Measurements from ENCODE around the gene CYP39A1. TPM values are rescaled to one million over a fixed set of nuclear protein-coding genes. Genes with fewer than 3 reads are reported as not detected.

CYP39A1 gene
- total RNA-seq, 1 donor from 2014 or later: 2.9 TPM

- FAIRE-seq: no peak
- no peak for DNase-seq (ENCODE audit: low spot score in 2 of 2)
Measured at GRCh38 chr6:46605091-46605797, 47.4 kb downstream of the CYP39A1 start.

- FAIRE-seq (no peak), DNase-seq (ENCODE audit: low spot score in 2 of 2) (no peak)
Measured at GRCh38 chr6:46598215-46598614, 54.4 kb downstream of the CYP39A1 start.

- FAIRE-seq (no peak), DNase-seq (ENCODE audit: low spot score in 2 of 2) (no peak)
Measured at GRCh38 chr6:46592740-46593139, 59.9 kb downstream of the CYP39A1 start.

GRCh38 chr6:46592046-46592445, 60.6 kb downstream of the CYP39A1 start:
- FAIRE-seq (no peak), DNase-seq (ENCODE audit: low spot score in 2 of 2) (no peak)

- no peak for DNase-seq (ENCODE audit: low spot score in 2 of 2)
- FAIRE-seq: no peak
Measured at GRCh38 chr6:46590765-46591164, 61.9 kb downstream of the CYP39A1 start.

GRCh38 chr6:46586906-46587305, 65.7 kb downstream of the CYP39A1 start:
- DNase-seq (ENCODE audit: low spot score in 2 of 2) (no peak), FAIRE-seq (no peak)

- no peak for DNase-seq (ENCODE audit: low spot score in 2 of 2)
- no peak for FAIRE-seq
Measured at GRCh38 chr6:46584586-46584985, 68.0 kb downstream of the CYP39A1 start.

GRCh38 chr6:46583721-46584120, 68.9 kb downstream of the CYP39A1 start:
- FAIRE-seq: no peak

GRCh38 chr6:46583081-46583480, 69.5 kb downstream of the CYP39A1 start:
- DNase-seq (ENCODE audit: low spot score in 2 of 2) (no peak), FAIRE-seq (no peak)

More at GRCh38 chr6:46583721-46584120, 68.9 kb downstream of the CYP39A1 start:
- no peak for DNase-seq (ENCODE audit: low spot score in 2 of 2)

GRCh38 chr6:46581459-46582177, 71.0 kb downstream of the CYP39A1 start:
- no peak for FAIRE-seq
- DNase-seq (ENCODE audit: low spot score in 2 of 2): no peak

- FAIRE-seq: no peak
- DNase-seq (ENCODE audit: low spot score in 2 of 2): no peak
Measured at GRCh38 chr6:46575530-46575929, 77.1 kb downstream of the CYP39A1 start.

GRCh38 chr6:46573140-46573539, 79.5 kb downstream of the CYP39A1 start:
- DNase-seq (ENCODE audit: low spot score in 2 of 2) (no peak), FAIRE-seq (no peak)

- no peak for FAIRE-seq
- DNase-seq (ENCODE audit: low spot score in 2 of 2): no peak
Measured at GRCh38 chr6:46565531-46565930, 87.1 kb downstream of the CYP39A1 start.

GRCh38 chr6:46563924-46564323, 88.7 kb downstream of the CYP39A1 start:
- peak; percentile 57 for FAIRE-seq
- no peak for DNase-seq (ENCODE audit: low spot score in 2 of 2)

- no peak for FAIRE-seq
- DNase-seq (ENCODE audit: low spot score in 2 of 2): no peak
Measured at GRCh38 chr6:46556053-46556452, 96.6 kb downstream of the CYP39A1 start.

- no peak for DNase-seq (ENCODE audit: low spot score in 2 of 2)
- no peak for FAIRE-seq
Measured at GRCh38 chr6:46555129-46555528, 97.5 kb downstream of the CYP39A1 start.

- DNase-seq (ENCODE audit: low spot score in 2 of 2): no peak
- FAIRE-seq: no peak
Measured at GRCh38 chr6:46549155-46549554, 103.5 kb downstream of the CYP39A1 start.

- no peak for FAIRE-seq
- no peak for DNase-seq (ENCODE audit: low spot score in 2 of 2)
Measured at GRCh38 chr6:46541556-46541955, 111.1 kb downstream of the CYP39A1 start.

- no peak for FAIRE-seq
Measured at GRCh38 chr6:46539866-46540265, 112.8 kb downstream of the CYP39A1 start.

GRCh38 chr6:46538800-46539480, 113.7 kb downstream of the CYP39A1 start:
- DNase-seq (ENCODE audit: low spot score in 2 of 2) (no peak), FAIRE-seq (no peak)

More at GRCh38 chr6:46539866-46540265, 112.8 kb downstream of the CYP39A1 start:
- no peak for DNase-seq (ENCODE audit: low spot score in 2 of 2)

GRCh38 chr6:46530896-46531295, 121.7 kb downstream of the CYP39A1 start:
- DNase-seq (ENCODE audit: low spot score in 2 of 2) (no peak), FAIRE-seq (no peak)

All from frontal cortex (tissue), 4 donors.